Measurements from ENCODE around the gene DNAH8.

Gene DNAH8

GRCh38 chr6:38702558-38703397, 12.3 kb upstream of the DNAH8 start, which contains the start of gene GLO1:
Gene GLO1 (minus strand): TSS chr6:38703145. CDS start chr6:38703054, 91 bp downstream.
- peak; percentile 90 to 93 for DNase-seq (ENCODE audit: low read depth in 1 of 2, low spot score in 1 of 2)

GRCh38 chr6:38703949-38704590, 11.0 kb upstream of the DNAH8 start:
- no peak for DNase-seq (ENCODE audit: low read depth in 1 of 2, low spot score in 1 of 2)

- no peak for DNase-seq (ENCODE audit: low read depth in 1 of 2, low spot score in 1 of 2)
These were observed 9.2 kb upstream of the DNAH8 start for GRCh38 chr6:38705924-38706323.

- DNase-seq (ENCODE audit: low read depth in 1 of 2, low spot score in 1 of 2): no peak
These were observed 6.6 kb upstream of the DNAH8 start for GRCh38 chr6:38708496-38708895.

- DNase-seq (ENCODE audit: low read depth in 1 of 2, low spot score in 1 of 2): peak; percentile 17 to 26
These were observed 1.3 kb upstream of the DNAH8 start for GRCh38 chr6:38713812-38714211.

GRCh38 chr6:38714239-38715015, 684 bp upstream of the DNAH8 start:
- no peak for DNase-seq (ENCODE audit: low read depth in 1 of 2, low spot score in 1 of 2)

- no peak for DNase-seq (ENCODE audit: low read depth in 1 of 2, low spot score in 1 of 2)
These were observed 1.7 kb downstream of the DNAH8 start for GRCh38 chr6:38716825-38717224.

GRCh38 chr6:38719358-38719757, 4.2 kb downstream of the DNAH8 start:
- DNase-seq (ENCODE audit: low read depth in 1 of 2, low spot score in 1 of 2): no peak

GRCh38 chr6:38720295-38720694, 5.2 kb downstream of the DNAH8 start:
- no peak for DNase-seq (ENCODE audit: low read depth in 1 of 2, low spot score in 1 of 2)

GRCh38 chr6:38722038-38722437, 6.9 kb downstream of the DNAH8 start:
- DNase-seq (ENCODE audit: low read depth in 1 of 2, low spot score in 1 of 2): no peak

GRCh38 chr6:38722727-38723334, 7.7 kb downstream of the DNAH8 start:
- no peak for DNase-seq (ENCODE audit: low read depth in 1 of 2, low spot score in 1 of 2)

- no peak for DNase-seq (ENCODE audit: low read depth in 1 of 2, low spot score in 1 of 2)
These were observed 8.7 kb downstream of the DNAH8 start for GRCh38 chr6:38723783-38724182.

GRCh38 chr6:38724343-38724742, 9.2 kb downstream of the DNAH8 start:
- no peak for DNase-seq (ENCODE audit: low read depth in 1 of 2, low spot score in 1 of 2)

GRCh38 chr6:38725414-38726183, 10.5 kb downstream of the DNAH8 start:
- no peak for DNase-seq (ENCODE audit: low read depth in 1 of 2, low spot score in 1 of 2)

- no peak for DNase-seq (ENCODE audit: low read depth in 1 of 2, low spot score in 1 of 2)
These were observed 13.1 kb downstream of the DNAH8 start for GRCh38 chr6:38728203-38728602.

- no peak for DNase-seq (ENCODE audit: low read depth in 1 of 2, low spot score in 1 of 2)
These were observed 15.2 kb downstream of the DNAH8 start for GRCh38 chr6:38730140-38730862.

- DNase-seq (ENCODE audit: low read depth in 1 of 2, low spot score in 1 of 2): no peak
These were observed 21.8 kb downstream of the DNAH8 start for GRCh38 chr6:38736951-38737350.

GRCh38 chr6:38738261-38738660, 23.1 kb downstream of the DNAH8 start:
- no peak for DNase-seq (ENCODE audit: low read depth in 1 of 2, low spot score in 1 of 2)

- DNase-seq (ENCODE audit: low read depth in 1 of 2, low spot score in 1 of 2): no peak
These were observed 24.4 kb downstream of the DNAH8 start for GRCh38 chr6:38739532-38739931.

- DNase-seq (ENCODE audit: low read depth in 1 of 2, low spot score in 1 of 2): no peak
These were observed 34.4 kb downstream of the DNAH8 start for GRCh38 chr6:38749473-38749872.
